Kidney epithelial cell (primary cell): Measurements from ENCODE around the gene PRKCA. TPM values are rescaled to one million over a fixed set of nuclear protein-coding genes. Genes with fewer than 3 reads are reported as not detected.

ENCODE experiments used
- DNase-seq: peaks from one replicate; pipeline ENCODE4 v3.0.0-alpha.2; 2010; ENCODE audit warnings: low read depth
- H3K27me3 ChIP-seq: 2 replicates; pipeline ENCODE4 v1.6.0; 2011; ENCODE audit warnings: low read length; ENCODE audit not compliant: control insufficient read depth, insufficient read depth
- H3K36me3 ChIP-seq: 2 replicates; pipeline ENCODE4 v1.5.1; 2011; ENCODE audit warnings: low read length; ENCODE audit not compliant: control insufficient read depth, insufficient read depth
- H3K4me3 ChIP-seq: 2 replicates; pipeline ENCODE4 v1.5.1; 2011; ENCODE audit warnings: low read depth, mild to moderate bottlenecking, control low read depth, low read length
- total RNA-seq: library from RNA; depleted of rRNA; stranded (reverse); fragments of >200 nt; gene quantifications from 2 replicates; pipeline ENCODE4 v1.2.3, GENCODE V29; 2015
- TF ChIP-seq, protein P1 (sequence below): IDR thresholded peaks from 2 replicates; pipeline ENCODE4 v1.5.1; 2011; ENCODE audit warnings: mild to moderate bottlenecking, moderate library complexity, low read length, control low read depth, inconsistent platforms; ENCODE audit not compliant: insufficient read depth, poor library complexity, severe bottlenecking

Gene PRKCA
- total RNA-seq, 1 donor from 2014 or later = 5.7 TPM

DNA sequence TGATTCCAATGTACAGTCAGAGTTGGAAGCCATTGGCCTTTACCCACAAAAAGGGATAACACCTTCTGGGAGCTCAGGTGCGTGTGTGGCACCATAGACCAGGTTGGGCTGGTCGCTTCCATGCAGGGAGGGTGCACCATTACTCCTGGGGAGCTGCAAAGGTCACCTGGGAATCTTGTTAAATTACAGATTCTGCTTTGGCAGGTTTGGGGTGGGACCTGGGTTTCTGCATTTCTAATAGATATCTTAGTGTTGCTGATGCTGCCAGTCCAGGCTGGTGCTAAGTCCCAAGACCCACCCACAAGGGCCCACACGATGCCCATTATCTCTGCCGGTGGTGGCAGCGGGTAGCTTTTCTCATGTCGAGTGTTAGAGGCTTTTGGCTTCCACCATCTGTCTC lies 384.2 kb downstream of the PRKCA start:
- no peaks in the 10 kb centered on the region for H3K27me3 ChIP-seq
- no peak for DNase-seq
- H3K4me3 ChIP-seq = no peak overlapping the region
- H3K36me3 ChIP-seq = no peaks in the 10 kb centered on the region
- TF ChIP-seq, protein P1, sequence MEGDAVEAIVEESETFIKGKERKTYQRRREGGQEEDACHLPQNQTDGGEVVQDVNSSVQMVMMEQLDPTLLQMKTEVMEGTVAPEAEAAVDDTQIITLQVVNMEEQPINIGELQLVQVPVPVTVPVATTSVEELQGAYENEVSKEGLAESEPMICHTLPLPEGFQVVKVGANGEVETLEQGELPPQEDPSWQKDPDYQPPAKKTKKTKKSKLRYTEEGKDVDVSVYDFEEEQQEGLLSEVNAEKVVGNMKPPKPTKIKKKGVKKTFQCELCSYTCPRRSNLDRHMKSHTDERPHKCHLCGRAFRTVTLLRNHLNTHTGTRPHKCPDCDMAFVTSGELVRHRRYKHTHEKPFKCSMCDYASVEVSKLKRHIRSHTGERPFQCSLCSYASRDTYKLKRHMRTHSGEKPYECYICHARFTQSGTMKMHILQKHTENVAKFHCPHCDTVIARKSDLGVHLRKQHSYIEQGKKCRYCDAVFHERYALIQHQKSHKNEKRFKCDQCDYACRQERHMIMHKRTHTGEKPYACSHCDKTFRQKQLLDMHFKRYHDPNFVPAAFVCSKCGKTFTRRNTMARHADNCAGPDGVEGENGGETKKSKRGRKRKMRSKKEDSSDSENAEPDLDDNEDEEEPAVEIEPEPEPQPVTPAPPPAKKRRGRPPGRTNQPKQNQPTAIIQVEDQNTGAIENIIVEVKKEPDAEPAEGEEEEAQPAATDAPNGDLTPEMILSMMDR = no peak

DNA sequence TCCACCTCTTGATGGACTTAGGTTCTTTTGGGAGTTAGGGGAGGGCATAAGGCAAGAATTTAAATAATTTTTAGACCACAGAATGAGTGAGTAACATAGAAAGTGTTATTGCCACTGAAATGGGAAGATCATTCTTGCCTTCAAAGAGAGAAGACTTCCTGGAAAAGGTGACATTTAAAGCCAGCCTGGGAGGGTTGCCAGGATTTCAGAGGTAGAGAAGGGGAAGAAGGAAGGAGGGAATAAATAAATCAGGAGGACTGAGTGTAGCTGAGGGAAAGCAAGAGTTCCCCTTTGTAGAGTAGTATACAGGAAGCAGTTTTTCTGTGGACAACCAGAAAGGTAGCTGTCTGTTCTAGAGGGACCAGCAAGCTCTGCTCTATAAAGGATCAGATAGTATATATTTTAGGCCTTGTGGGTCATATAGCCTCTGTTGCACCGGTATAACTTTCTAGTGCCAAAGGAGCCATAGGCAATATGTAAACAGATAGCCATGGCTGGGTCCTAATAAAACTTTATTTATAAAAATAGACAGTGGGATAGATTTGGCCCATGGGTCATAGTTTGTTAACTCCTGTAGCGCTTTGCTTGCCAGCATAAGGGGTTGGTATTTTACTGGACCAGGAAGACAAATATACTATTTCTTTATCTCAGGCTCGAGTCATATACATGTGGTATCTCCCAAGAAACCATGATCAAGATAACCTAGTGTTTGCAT lies 385.3 kb downstream of the PRKCA start:
- TF ChIP-seq, protein P1 = no peak
- Histone ChIP-seq H3K27me3 (no peaks in the 10 kb centered on the region), H3K4me3 (no peak overlapping the region), H3K36me3 (no peaks in the 10 kb centered on the region)
- DNase-seq = no peak

DNA sequence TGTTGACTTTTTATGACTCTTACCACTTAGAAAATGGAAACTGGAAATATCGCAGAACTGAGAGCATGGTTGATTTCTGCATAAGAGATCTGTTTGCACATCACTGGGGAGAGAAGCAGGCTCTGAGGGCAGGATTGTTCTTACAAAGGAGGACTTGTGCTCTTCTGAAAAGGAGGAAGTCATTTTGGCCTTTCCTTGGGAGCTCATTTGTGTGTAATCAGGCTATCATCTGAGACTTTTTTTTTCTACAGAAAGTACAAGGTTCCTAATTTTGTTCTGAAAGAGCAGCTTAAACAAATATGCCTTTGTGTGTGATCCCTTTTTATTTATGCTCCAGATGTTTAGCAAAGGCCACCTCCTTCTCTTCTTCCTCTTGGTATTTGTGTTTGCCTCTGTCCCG lies 386.8 kb downstream of the PRKCA start:
- H3K27me3 ChIP-seq = no peaks in the 10 kb centered on the region

DNA sequence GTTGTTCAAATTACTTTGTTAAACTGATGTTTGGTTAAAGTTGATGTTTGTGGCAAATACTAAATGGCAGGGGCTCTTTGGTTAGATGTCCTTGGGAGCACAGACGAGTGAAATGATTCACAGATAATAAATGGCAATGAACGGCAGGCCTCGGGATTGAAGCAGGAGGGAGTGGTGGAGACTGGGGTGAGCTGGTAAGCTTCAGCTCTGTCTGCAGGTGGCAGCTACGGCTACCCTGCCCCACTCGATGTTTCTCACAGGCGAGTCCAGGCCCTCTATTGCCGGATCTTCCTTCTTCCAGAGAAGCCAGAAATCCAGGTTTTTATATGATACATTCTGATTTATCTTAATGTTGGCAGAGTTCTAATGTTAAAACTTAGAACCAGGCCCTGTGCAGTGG lies 387.8 kb downstream of the PRKCA start:
- no peak overlapping the region for H3K4me3 ChIP-seq
- no peak for DNase-seq
- TF ChIP-seq, protein P1 = no peak
- no peaks in the 10 kb centered on the region for H3K27me3 ChIP-seq
- no peaks in the 10 kb centered on the region for H3K36me3 ChIP-seq

More for the DNA sequence above, 386.8 kb downstream of the PRKCA start:
- no peaks in the 10 kb centered on the region for H3K36me3 ChIP-seq
- DNase-seq = no peak
- no peak overlapping the region for H3K4me3 ChIP-seq
- TF ChIP-seq, protein P1 = no peak

DNA sequence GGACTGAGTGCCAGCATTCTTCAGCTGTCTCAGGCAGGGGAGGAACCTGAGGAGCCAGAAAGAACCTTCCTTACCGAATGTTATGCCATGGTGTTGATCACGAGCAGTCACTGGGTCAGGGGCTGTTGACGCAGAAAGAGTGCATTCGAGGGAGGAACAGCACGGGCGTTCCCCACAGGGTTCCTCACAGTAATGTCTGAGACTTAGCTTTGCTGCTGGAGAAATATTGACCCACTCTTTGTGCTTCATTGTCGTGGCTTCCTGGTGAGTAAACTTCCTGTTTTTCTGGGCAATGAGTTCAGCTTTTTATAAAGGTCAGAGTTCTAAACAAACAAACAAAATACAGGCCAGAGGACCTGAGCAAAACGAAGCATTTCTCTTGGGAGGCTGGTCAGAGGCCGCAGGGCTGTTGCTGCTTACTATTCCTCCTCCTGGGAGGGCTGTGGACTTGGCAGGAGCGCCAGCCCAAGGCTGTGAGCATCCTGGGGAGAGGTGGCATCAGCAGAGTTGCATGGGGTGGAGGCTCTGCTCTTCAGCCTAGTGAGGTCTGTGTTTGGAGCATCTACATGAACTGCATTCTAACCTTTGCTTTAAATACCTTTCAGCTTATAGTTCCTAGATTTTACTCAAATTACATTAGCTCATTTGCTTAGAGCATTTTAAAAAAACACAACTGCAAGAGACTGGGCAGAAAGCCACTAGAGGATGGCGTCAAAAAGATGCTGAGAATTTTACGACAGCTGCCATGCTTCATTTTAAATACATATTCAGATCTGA lies 389.4 kb downstream of the PRKCA start:
- DNase-seq = no peak
- H3K36me3 ChIP-seq = no peaks in the 10 kb centered on the region
- TF ChIP-seq, protein P1 = no peak

More for the DNA sequence above, 389.4 kb downstream of the PRKCA start:
- H3K27me3 ChIP-seq = no peaks in the 10 kb centered on the region
- no peak overlapping the region for H3K4me3 ChIP-seq
